Measurements from ENCODE around the gene LRRC8A.

The LRRC8A gene

DNA sequence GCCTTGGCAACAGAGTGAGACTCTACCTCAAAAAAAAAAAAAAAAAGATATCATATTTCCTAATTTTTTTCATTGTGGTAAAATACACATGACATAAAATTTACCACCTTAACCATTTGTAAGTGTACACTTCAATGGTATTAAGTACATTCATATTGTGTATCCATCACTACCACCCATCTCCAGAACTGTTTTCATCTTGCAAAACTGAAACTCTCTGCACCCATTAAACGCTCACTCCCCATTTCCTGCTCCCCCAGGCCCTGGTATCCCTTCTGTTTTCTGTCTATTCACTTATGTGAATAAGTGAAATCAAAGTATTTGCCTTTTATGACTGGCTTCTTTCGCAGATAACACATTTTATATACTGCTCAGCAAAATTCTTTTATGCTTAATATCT lies 12.8 kb downstream of the LRRC8A start:
- Histone ChIP-seq H3K4me2 (ENCODE audit: low read length) (no peak overlapping the region), H3K79me2 (ENCODE audit: low read length) (peaks cover 6% of the 10 kb centered on the region; the same call in 1 of the 2 replicates), H4K20me1 (ENCODE audit: insufficient read depth, low read length) (0 out of 2 replicates have a peak, but pooled peaks cover 4% of the 10 kb centered on the region)

DNA sequence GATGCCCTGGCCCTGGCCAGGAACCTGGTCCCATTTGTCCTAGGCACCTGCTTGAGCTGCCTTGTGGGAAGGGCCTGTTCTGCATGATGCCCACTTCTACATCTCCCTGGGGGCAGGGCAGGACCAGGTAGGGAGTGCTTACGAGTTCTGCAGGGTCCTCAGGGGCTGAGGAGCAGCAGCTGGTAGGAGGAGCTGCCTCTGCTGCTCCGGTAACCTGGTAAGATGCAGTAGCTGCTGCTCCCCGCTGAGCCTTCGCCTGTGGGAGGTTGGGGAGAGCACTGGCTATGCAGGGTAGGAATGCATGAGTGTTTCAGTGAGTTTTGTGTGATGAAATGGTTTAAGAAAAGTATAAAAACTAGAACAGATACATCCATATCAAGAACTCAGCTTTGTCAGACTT lies 13.6 kb downstream of the LRRC8A start:
- H3K27me3 ChIP-seq (ENCODE audit: low read depth, low read length), result no peaks in the 10 kb centered on the region
- TF ChIP-seq, protein P1, sequence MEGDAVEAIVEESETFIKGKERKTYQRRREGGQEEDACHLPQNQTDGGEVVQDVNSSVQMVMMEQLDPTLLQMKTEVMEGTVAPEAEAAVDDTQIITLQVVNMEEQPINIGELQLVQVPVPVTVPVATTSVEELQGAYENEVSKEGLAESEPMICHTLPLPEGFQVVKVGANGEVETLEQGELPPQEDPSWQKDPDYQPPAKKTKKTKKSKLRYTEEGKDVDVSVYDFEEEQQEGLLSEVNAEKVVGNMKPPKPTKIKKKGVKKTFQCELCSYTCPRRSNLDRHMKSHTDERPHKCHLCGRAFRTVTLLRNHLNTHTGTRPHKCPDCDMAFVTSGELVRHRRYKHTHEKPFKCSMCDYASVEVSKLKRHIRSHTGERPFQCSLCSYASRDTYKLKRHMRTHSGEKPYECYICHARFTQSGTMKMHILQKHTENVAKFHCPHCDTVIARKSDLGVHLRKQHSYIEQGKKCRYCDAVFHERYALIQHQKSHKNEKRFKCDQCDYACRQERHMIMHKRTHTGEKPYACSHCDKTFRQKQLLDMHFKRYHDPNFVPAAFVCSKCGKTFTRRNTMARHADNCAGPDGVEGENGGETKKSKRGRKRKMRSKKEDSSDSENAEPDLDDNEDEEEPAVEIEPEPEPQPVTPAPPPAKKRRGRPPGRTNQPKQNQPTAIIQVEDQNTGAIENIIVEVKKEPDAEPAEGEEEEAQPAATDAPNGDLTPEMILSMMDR (IDR thresholded peaks at IDR 0.05; ENCODE audit: low read depth, low read length), result no peak
- no peak for TF ChIP-seq EZH2phosphoT487 (IDR thresholded peaks at IDR 0.05; ENCODE audit: low read depth)
- H3K9me3 ChIP-seq (ENCODE audit: insufficient read depth, low read length), result no peaks in the 10 kb centered on the region
- 0 out of 2 replicates have a peak, but pooled peaks cover 4% of the 10 kb centered on the region for H4K20me1 ChIP-seq (ENCODE audit: insufficient read depth, low read length)
- no peak overlapping the region for H3K4me3 ChIP-seq (ENCODE audit: low read length)
- H3K4me1 ChIP-seq (ENCODE audit: low read length), result peaks cover 5% of the 10 kb centered on the region; the same call in 1 of the 2 replicates
- 0 out of 2 replicates have a peak, but pooled peaks cover 1% of the 10 kb centered on the region for H3K79me2 ChIP-seq (ENCODE audit: low read length)
- H3K36me3 ChIP-seq (replicated peaks; ENCODE audit: low read depth, low read length), result peaks cover 13% of the 10 kb centered on the region
- no peak overlapping the region for H3K9ac ChIP-seq (ENCODE audit: low read length)
- no peak overlapping the region for H3K27ac ChIP-seq (ENCODE audit: low read length)
- no peak overlapping the region for H2AFZ ChIP-seq (ENCODE audit: low read depth, low read length)
- no peak overlapping the region for H3K4me2 ChIP-seq (ENCODE audit: low read length)

More for the DNA sequence above, 12.8 kb downstream of the LRRC8A start:
- no peak overlapping the region for H3K9ac ChIP-seq (ENCODE audit: low read length)
- H3K36me3 ChIP-seq (replicated peaks; ENCODE audit: low read depth, low read length), result peaks cover 13% of the 10 kb centered on the region
- no peaks in the 10 kb centered on the region for H3K27me3 ChIP-seq (ENCODE audit: low read depth, low read length)
- no peak overlapping the region for H3K4me3 ChIP-seq (ENCODE audit: low read length)
- no peak overlapping the region for H3K27ac ChIP-seq (ENCODE audit: low read length)
- H3K4me1 ChIP-seq (ENCODE audit: low read length), result peaks cover 5% of the 10 kb centered on the region; the same call in 1 of the 2 replicates
- H3K9me3 ChIP-seq (ENCODE audit: insufficient read depth, low read length), result no peaks in the 10 kb centered on the region
- TF ChIP-seq EZH2phosphoT487 (IDR thresholded peaks at IDR 0.05; ENCODE audit: low read depth), result no peak
- TF ChIP-seq, protein P1 (IDR thresholded peaks at IDR 0.05; ENCODE audit: low read depth, low read length), result no peak
- no peak overlapping the region for H2AFZ ChIP-seq (ENCODE audit: low read depth, low read length)

DNA sequence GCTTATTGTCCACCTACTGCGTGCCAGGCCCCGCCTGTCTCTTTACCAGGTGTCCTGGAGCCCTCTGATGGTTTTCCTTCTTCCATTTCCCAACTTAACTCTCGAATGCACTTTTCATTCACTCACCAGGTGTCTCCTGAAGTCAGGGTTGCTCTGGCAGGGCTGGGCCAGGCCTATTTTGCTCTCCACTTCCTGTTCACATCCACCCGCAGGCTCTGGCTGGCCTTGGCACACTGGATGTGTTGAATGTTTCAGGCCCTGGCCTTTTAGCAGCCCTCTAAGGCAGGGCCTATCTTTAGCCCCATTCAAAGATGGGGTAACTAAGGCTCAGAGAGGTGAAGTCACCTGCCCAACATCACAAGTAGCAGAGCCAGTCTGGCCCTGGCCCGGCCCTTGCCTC lies 16.4 kb downstream of the LRRC8A start:
- H3K27ac ChIP-seq (ENCODE audit: low read length), result no peak overlapping the region
- H3K4me2 ChIP-seq (ENCODE audit: low read length), result no peak overlapping the region
- 0 out of 2 replicates have a peak, but pooled peaks cover 4% of the 10 kb centered on the region for H4K20me1 ChIP-seq (ENCODE audit: insufficient read depth, low read length)
- no peak overlapping the region for H2AFZ ChIP-seq (ENCODE audit: low read depth, low read length)
- peaks cover 17% of the 10 kb centered on the region; the same call in 1 of the 2 replicates for H3K4me1 ChIP-seq (ENCODE audit: low read length)
- peaks cover 7% of the 10 kb centered on the region for H3K36me3 ChIP-seq (replicated peaks; ENCODE audit: low read depth, low read length)
- H3K9ac ChIP-seq (ENCODE audit: low read length), result no peak overlapping the region
- no peak for TF ChIP-seq EZH2phosphoT487 (IDR thresholded peaks at IDR 0.05; ENCODE audit: low read depth)
- TF ChIP-seq, protein P1 (IDR thresholded peaks at IDR 0.05; ENCODE audit: low read depth, low read length), result no peak
- H3K79me2 ChIP-seq (ENCODE audit: low read length), result no peaks in the 10 kb centered on the region
- H3K4me3 ChIP-seq (ENCODE audit: low read length), result no peak overlapping the region
- no peaks in the 10 kb centered on the region for H3K27me3 ChIP-seq (ENCODE audit: low read depth, low read length)
- H3K9me3 ChIP-seq (ENCODE audit: insufficient read depth, low read length), result no peaks in the 10 kb centered on the region

DNA sequence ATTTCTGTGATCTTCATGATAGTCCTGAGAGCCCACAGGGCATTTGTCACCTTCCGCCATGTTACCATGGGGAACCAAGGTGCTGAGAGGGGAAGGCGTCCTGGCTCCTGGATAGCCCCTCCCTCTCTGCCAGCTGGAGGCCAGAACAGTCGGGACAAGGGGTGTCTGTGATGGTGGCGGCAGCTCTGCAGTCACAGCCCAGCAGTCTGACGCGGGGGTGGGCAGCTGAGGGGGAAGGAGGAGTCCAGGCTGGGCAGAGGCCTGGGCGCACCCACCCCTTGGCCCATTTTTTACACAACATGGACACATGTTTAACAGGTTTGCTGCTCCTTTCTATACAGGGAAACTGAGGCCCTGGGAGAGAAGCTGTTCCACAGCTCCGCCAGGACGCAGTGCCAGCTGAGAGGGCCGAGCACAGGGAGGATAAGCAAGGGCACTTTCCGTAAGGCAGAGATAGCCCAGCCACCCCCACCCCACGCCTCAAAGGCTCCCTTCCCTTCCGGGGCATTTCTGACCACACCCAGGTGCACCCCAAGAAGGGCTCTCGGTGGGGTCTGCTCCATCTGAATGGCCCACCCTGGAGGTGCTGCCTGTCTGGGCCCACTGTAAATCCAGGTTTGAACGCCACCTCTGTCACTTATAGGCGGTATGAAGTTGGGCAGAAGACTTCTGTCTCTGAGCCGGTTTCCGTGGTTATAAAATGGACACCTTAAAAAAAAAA lies 17.1 kb downstream of the LRRC8A start:
- Histone ChIP-seq H3K36me3 (replicated peaks; ENCODE audit: low read depth, low read length) (peaks cover 6% of the 10 kb centered on the region), H4K20me1 (ENCODE audit: insufficient read depth, low read length) (0 out of 2 replicates have a peak, but pooled peaks cover 4% of the 10 kb centered on the region), H3K9me3 (ENCODE audit: insufficient read depth, low read length) (no peaks in the 10 kb centered on the region), H3K4me3 (ENCODE audit: low read length) (no peak overlapping the region), H3K27me3 (ENCODE audit: low read depth, low read length) (no peaks in the 10 kb centered on the region), H3K4me1 (ENCODE audit: low read length) (peaks cover 17% of the 10 kb centered on the region; the same call in 1 of the 2 replicates), H3K9ac (ENCODE audit: low read length) (no peak overlapping the region), H3K27ac (ENCODE audit: low read length) (no peak overlapping the region), H2AFZ (ENCODE audit: low read depth, low read length) (no peak overlapping the region), H3K4me2 (ENCODE audit: low read length) (no peak overlapping the region), H3K79me2 (ENCODE audit: low read length) (no peaks in the 10 kb centered on the region)
- TF ChIP-seq, protein P1 (IDR thresholded peaks at IDR 0.05; ENCODE audit: low read depth, low read length), result no peak
- no peak for TF ChIP-seq EZH2phosphoT487 (IDR thresholded peaks at IDR 0.05; ENCODE audit: low read depth)

Data from OCI-LY3 (cell line).